Transverse colon (tissue), 4 donors: ENCODE data around the gene PKD2.

ENCODE experiments used
- POLR2A ChIP-seq: fragments of 450-650 bp; IDR thresholded peaks from one replicate; pipeline ENCODE4 v1.6.1; 2016; ENCODE audit warnings: antibody characterized with exemption, mild to moderate bottlenecking, moderate library complexity
- POLR2AphosphoS5 ChIP-seq, 3 donors: sonication (generic); formaldehyde crosslinking; IDR thresholded peaks; one replicate each; pipeline ENCODE4 v1.6.1; 2016; ENCODE audit warnings: antibody characterized with exemption in 3 of 3
- TF ChIP-seq, protein P1 (sequence below), 5 experiments: fragments of 200-600 bp in 3 of 5; fragments of 450-650 bp in 2 of 5; sonication (generic) in 3 of 5; IDR thresholded peaks; 1 replicate in 2 of 5; 2 replicates in 3 of 5; pipeline ENCODE4 v1.5.1; 2016 to 2017; ENCODE audit warnings: antibody characterized with exemption in 5 of 5, inconsistent platforms in 3 of 5, mild to moderate bottlenecking in 2 of 5, moderate library complexity in 1 of 5

- TF ChIP-seq, protein P1, sequence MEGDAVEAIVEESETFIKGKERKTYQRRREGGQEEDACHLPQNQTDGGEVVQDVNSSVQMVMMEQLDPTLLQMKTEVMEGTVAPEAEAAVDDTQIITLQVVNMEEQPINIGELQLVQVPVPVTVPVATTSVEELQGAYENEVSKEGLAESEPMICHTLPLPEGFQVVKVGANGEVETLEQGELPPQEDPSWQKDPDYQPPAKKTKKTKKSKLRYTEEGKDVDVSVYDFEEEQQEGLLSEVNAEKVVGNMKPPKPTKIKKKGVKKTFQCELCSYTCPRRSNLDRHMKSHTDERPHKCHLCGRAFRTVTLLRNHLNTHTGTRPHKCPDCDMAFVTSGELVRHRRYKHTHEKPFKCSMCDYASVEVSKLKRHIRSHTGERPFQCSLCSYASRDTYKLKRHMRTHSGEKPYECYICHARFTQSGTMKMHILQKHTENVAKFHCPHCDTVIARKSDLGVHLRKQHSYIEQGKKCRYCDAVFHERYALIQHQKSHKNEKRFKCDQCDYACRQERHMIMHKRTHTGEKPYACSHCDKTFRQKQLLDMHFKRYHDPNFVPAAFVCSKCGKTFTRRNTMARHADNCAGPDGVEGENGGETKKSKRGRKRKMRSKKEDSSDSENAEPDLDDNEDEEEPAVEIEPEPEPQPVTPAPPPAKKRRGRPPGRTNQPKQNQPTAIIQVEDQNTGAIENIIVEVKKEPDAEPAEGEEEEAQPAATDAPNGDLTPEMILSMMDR (IDR thresholded peaks at IDR 0.05) = no peak
- TF ChIP-seq POLR2A (no peak), POLR2AphosphoS5 (IDR thresholded peaks at IDR 0.05) (no peak)
These were observed 32.5 kb upstream of the PKD2 start for GRCh38 chr4:87974856-87975462.
